CD14-positive monocyte (primary cell): Measurements from ENCODE around the gene MYO1E. TPM values are rescaled to one million over a fixed set of nuclear protein-coding genes. Genes with fewer than 3 reads are reported as not detected.

ENCODE experiments used
- DNase-seq, 3 donors: peaks; one replicate each; pipeline ENCODE4 v3.0.0-alpha.2; 2011 to 2022
- H2AFZ ChIP-seq: 2 replicates; pipeline ENCODE4 v1.6.0; 2012; ENCODE audit warnings: mild to moderate bottlenecking, low read depth, low read length, inconsistent platforms; ENCODE audit not compliant: insufficient read depth, poor library complexity, severe bottlenecking
- H3K27ac ChIP-seq, 2 donors: 1 replicate in 1 of 2; 2 replicates in 1 of 2; pipeline ENCODE4 v1.5.1; 2012 to 2013; ENCODE audit warnings: low read length in 2 of 2, control low read depth in 1 of 2, inconsistent platforms in 1 of 2, low read depth in 1 of 2, mild to moderate bottlenecking in 1 of 2
- H3K27me3 ChIP-seq, 2 donors: one replicate each; pipeline versions ENCODE4 v1.6.0 to v1.6.1; 2011 to 2013; ENCODE audit warnings: low read length in 2 of 2; ENCODE audit not compliant: control insufficient read depth in 2 of 2, insufficient read depth in 2 of 2
- H3K36me3 ChIP-seq, 2 donors: replicated peaks in 1 of 2; 1 replicate in 1 of 2; 2 replicates in 1 of 2; pipeline versions ENCODE4 v1.5.1 to v1.6.1; 2012 to 2013; ENCODE audit warnings: low read length in 2 of 2, control low read depth in 1 of 2, inconsistent platforms in 1 of 2, mild to moderate bottlenecking in 1 of 2; ENCODE audit not compliant: insufficient read depth in 2 of 2, control insufficient read depth in 1 of 2
- H3K4me1 ChIP-seq, 2 donors: 1 replicate in 1 of 2; 2 replicates in 1 of 2; pipeline versions ENCODE4 v1.5.1 to v1.6.1; 2012 to 2013; ENCODE audit warnings: low read length in 2 of 2, control low read depth in 1 of 2, inconsistent platforms in 1 of 2, mild to moderate bottlenecking in 1 of 2, moderate library complexity in 1 of 2; ENCODE audit not compliant: insufficient read depth in 2 of 2, control insufficient read depth in 1 of 2
- H3K4me2 ChIP-seq: replicated peaks from 2 replicates; pipeline ENCODE3; 2012; ENCODE audit warnings: low read length, moderate library complexity, mild to moderate bottlenecking; ENCODE audit not compliant: poor library complexity, severe bottlenecking; ENCODE audit errors: extremely low read depth
- H3K4me3 ChIP-seq, 3 experiments: fragments of 200-600 bp in 1 of 3; sonication (generic) in 1 of 3; replicated peaks in 1 of 3; 1 replicate in 2 of 3; 2 replicates in 1 of 3; pipeline ENCODE4 v1.5.1; 2011 to 2013; ENCODE audit warnings: low read length in 3 of 3, mild to moderate bottlenecking in 3 of 3, control low read depth in 2 of 3, low read depth in 2 of 3, inconsistent platforms in 1 of 3, moderate library complexity in 1 of 3
- H3K79me2 ChIP-seq: 2 replicates; pipeline ENCODE4 v1.6.0; 2012; ENCODE audit warnings: mild to moderate bottlenecking, control low read depth, inconsistent platforms, low read length, moderate library complexity; ENCODE audit not compliant: insufficient read depth
- H3K9ac ChIP-seq: 2 replicates; pipeline ENCODE4 v1.6.0; 2017; ENCODE audit warnings: low read length, mild to moderate bottlenecking; ENCODE audit not compliant: insufficient read depth, poor library complexity, severe bottlenecking
- H3K9me3 ChIP-seq, 2 donors: replicated peaks in 1 of 2; 1 replicate in 1 of 2; 2 replicates in 1 of 2; pipeline versions ENCODE4 v1.5.1 to v1.6.1; 2012 to 2013; ENCODE audit warnings: low read length in 2 of 2, control low read depth in 1 of 2; ENCODE audit not compliant: control insufficient read depth in 1 of 2, insufficient read depth in 1 of 2
- H4K20me1 ChIP-seq: 2 replicates; pipeline ENCODE4 v1.6.0; 2012; ENCODE audit warnings: mild to moderate bottlenecking, low read length, control low read depth, moderate library complexity; ENCODE audit not compliant: insufficient read depth
- H3K27ac Mint-ChIP-seq, 7 donors: one replicate each; pipeline ENCODE4 v1.8.0; 2020; ENCODE audit warnings: mild to moderate bottlenecking in 7 of 7, mixed read lengths in 7 of 7, moderate library complexity in 6 of 7, inconsistent platforms in 2 of 7
- H3K27me3 Mint-ChIP-seq, 3 donors: one replicate each; pipeline ENCODE4 v1.8.0; 2021 to 2022; ENCODE audit warnings: low read depth in 3 of 3, mild to moderate bottlenecking in 3 of 3, mixed read lengths in 3 of 3, moderate library complexity in 3 of 3, inconsistent platforms in 1 of 3
- H3K36me3 Mint-ChIP-seq, 2 donors: one replicate each; pipeline ENCODE4 v1.8.0; 2020; ENCODE audit warnings: mixed read lengths in 2 of 2, inconsistent platforms in 1 of 2, mild to moderate bottlenecking in 1 of 2
- H3K4me1 Mint-ChIP-seq: one replicate; pipeline ENCODE4 v1.8.0; 2020; ENCODE audit warnings: mild to moderate bottlenecking, mixed read lengths
- H3K4me3 Mint-ChIP-seq, 2 donors: one replicate each; pipeline ENCODE4 v1.8.0; 2020; ENCODE audit warnings: mild to moderate bottlenecking in 2 of 2, mixed read lengths in 2 of 2, moderate library complexity in 1 of 2
- H3K9me3 Mint-ChIP-seq, 7 donors: one replicate each; pipeline ENCODE4 v1.8.0; 2020 to 2022; ENCODE audit warnings: mixed read lengths in 7 of 7, mild to moderate bottlenecking in 6 of 7, moderate library complexity in 6 of 7, inconsistent platforms in 2 of 7
- WGBS: methylation state at CpG from one replicate; pipeline ENCODE4 v1.1.5; 2013; ENCODE audit warnings: missing lambda C conversion rate; ENCODE audit not compliant: insufficient coverage; 5-methylcytosine and 5-hydroxymethylcytosine counted together
- intact Hi-C, 2 donors: fragments of 100-400 bp; cut with micrococcal nuclease; formaldehyde crosslinking; loops; one replicate each; pipeline versions ENCODE4 v1.15.0 to v1.15.1; 2023
- polyA plus RNA-seq, 3 donors: library from polyadenylated mRNA; depleted of rRNA in 1 of 3; unstranded in 2 of 3; stranded (reverse) in 1 of 3; fragments of 300-500 nt in 2 of 3; fragments of >200 nt in 1 of 3; fragmentation: Illumina TruSeq in 2 of 3; gene quantifications; 1 replicate in 2 of 3; 2 replicates in 1 of 3; pipeline ENCODE4 v1.2.3, GENCODE V29; 2012 to 2021
- TF ChIP-seq, protein P1 (sequence below): fragments of 200-600 bp; IDR thresholded peaks from one replicate; pipeline ENCODE4 v1.8.0; 2022; ENCODE audit warnings: antibody characterized with exemption, mild to moderate bottlenecking

The MYO1E gene
- polyA plus RNA-seq, 3 donors: 5.5 to 16.2 (median 6.2) TPM

DNA sequence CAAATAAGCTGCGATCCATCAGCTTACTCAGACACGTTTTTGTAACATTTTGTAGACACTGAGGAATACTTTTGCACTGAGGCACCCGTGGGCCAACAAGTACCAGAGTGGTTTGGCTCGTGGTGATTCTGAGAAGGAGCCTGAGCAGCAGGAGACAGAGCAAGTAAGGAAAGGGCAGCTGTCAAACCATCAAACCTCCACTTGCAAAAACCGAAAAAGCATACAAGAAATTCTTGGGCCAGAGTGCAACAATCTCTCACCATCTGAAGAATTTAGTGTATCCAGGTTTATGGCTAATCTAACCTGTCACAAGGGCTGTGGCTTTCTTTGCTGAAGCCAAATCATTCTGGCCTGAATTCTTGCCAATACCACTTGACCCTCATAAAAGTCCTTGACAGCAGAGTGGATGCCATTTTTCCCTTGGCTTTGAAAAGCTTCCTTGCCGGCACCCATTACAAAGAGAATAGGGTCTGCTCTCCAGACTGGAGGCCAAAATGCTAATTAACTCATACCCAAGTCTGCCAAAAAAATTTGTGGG, 56.7 kb downstream of the MYO1E start:
- H3K79me2 ChIP-seq: peaks cover 2% of the 10 kb centered on the region
- no peaks in the 10 kb centered on the region for H3K27me3 ChIP-seq
- no peak overlapping the region for H3K27ac ChIP-seq
- no peak overlapping the region for H3K4me3 Mint-ChIP-seq
- peaks cover 10% of the 10 kb centered on the region for H4K20me1 ChIP-seq
- intact Hi-C loops: no loop called here
- no peaks in the 10 kb centered on the region for H3K36me3 ChIP-seq
- no peak overlapping the region for H3K4me3 ChIP-seq
- WGBS: 28% methylated on average over 4 of the region's 6 CpGs
- H3K9me3 Mint-ChIP-seq: peaks cover 0 to 7% (median 0%) of the 10 kb centered on the region in 7 donors
- no peaks in the 10 kb centered on the region for H3K9me3 ChIP-seq
- H2AFZ ChIP-seq: no peak overlapping the region
- H3K36me3 Mint-ChIP-seq: peaks cover 0 to under 1% of the 10 kb centered on the region in 2 donors
- H3K4me1 Mint-ChIP-seq: peaks cover 26% of the 10 kb centered on the region
- DNase-seq: no peak
- H3K4me1 ChIP-seq: peaks cover 14% of the 10 kb centered on the region in 2 donors
- peaks cover 0 to 2% (median 0%) of the 10 kb centered on the region in 3 donors for H3K27me3 Mint-ChIP-seq
- H3K9ac ChIP-seq: no peak overlapping the region
- TF ChIP-seq, protein P1, sequence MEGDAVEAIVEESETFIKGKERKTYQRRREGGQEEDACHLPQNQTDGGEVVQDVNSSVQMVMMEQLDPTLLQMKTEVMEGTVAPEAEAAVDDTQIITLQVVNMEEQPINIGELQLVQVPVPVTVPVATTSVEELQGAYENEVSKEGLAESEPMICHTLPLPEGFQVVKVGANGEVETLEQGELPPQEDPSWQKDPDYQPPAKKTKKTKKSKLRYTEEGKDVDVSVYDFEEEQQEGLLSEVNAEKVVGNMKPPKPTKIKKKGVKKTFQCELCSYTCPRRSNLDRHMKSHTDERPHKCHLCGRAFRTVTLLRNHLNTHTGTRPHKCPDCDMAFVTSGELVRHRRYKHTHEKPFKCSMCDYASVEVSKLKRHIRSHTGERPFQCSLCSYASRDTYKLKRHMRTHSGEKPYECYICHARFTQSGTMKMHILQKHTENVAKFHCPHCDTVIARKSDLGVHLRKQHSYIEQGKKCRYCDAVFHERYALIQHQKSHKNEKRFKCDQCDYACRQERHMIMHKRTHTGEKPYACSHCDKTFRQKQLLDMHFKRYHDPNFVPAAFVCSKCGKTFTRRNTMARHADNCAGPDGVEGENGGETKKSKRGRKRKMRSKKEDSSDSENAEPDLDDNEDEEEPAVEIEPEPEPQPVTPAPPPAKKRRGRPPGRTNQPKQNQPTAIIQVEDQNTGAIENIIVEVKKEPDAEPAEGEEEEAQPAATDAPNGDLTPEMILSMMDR: no peak
- no peak overlapping the region for H3K27ac Mint-ChIP-seq
- no peak overlapping the region for H3K4me2 ChIP-seq

DNA sequence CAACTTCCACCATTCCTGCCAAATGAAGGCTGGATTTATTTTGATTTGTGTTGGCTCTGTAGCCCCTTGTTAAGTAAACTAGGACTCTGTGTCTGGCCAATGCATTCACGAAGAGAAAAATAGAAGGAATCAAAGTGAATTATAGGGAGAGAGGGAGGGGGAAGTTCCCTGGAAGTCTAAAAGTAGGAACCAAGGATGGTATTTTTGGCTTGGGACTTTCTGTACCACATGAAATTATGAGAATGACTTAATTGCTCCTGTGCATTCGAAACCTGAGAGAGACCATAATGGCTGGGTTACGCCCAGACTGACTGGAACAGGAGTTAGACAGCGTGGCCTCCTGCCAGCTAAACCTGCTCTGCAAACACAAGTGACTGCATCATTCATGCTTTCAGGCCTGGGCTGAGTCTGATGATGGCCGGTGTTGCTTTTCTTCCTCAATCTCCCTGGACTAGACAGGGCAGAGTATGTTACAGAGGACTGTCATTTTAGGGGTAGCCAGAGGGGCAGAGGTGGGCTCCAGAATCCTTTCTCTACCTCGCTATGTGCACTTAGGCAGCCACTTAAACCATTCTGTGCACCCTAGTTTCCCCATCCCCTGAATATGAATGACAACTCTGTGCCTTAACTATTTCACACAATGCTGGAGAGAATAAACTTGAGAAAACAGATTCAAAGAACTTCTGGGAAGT, 58.9 kb downstream of the MYO1E start:
- peaks cover 0 to 2% (median 0%) of the 10 kb centered on the region in 7 donors for H3K9me3 Mint-ChIP-seq
- Histone ChIP-seq H3K9ac (no peak overlapping the region), H3K27me3 (no peaks in the 10 kb centered on the region), H2AFZ (no peak overlapping the region), H3K36me3 (no peaks in the 10 kb centered on the region), H4K20me1 (peaks cover 10% of the 10 kb centered on the region), H3K4me3 (no peak overlapping the region), H3K4me2 (no peak overlapping the region), H3K9me3 (no peaks in the 10 kb centered on the region), H3K27ac (no peak overlapping the region), H3K79me2 (peaks cover 2% of the 10 kb centered on the region), H3K4me1 (peaks cover 14% of the 10 kb centered on the region in 2 donors)
- H3K27me3 Mint-ChIP-seq: peaks cover 0 to 4% (median 2%) of the 10 kb centered on the region in 3 donors
- H3K36me3 Mint-ChIP-seq: peaks cover 0 to 3% of the 10 kb centered on the region in 2 donors
- intact Hi-C loops: no loop called here
- no peak overlapping the region for H3K27ac Mint-ChIP-seq
- DNase-seq: no peak
- TF ChIP-seq, protein P1: no peak
- peaks cover 26% of the 10 kb centered on the region for H3K4me1 Mint-ChIP-seq
- H3K4me3 Mint-ChIP-seq: no peak overlapping the region
- WGBS: 95% methylated on average over 4 of the region's 6 CpGs
